Stimulated activated CD4-positive, alpha-beta T cell treated with anti-CD3 and anti-CD28 coated beads, TNF-alpha, amount 100 ng/mL, for 48 hours (primary cell): ENCODE measurements around the gene CHI3L1.

Experiments used
- DNase-seq, 3 donors: peaks; one replicate each; pipeline ENCODE4 v3.0.0-alpha.2; 2020; ENCODE audit warnings: low read depth in 3 of 3

Gene CHI3L1

DNA sequence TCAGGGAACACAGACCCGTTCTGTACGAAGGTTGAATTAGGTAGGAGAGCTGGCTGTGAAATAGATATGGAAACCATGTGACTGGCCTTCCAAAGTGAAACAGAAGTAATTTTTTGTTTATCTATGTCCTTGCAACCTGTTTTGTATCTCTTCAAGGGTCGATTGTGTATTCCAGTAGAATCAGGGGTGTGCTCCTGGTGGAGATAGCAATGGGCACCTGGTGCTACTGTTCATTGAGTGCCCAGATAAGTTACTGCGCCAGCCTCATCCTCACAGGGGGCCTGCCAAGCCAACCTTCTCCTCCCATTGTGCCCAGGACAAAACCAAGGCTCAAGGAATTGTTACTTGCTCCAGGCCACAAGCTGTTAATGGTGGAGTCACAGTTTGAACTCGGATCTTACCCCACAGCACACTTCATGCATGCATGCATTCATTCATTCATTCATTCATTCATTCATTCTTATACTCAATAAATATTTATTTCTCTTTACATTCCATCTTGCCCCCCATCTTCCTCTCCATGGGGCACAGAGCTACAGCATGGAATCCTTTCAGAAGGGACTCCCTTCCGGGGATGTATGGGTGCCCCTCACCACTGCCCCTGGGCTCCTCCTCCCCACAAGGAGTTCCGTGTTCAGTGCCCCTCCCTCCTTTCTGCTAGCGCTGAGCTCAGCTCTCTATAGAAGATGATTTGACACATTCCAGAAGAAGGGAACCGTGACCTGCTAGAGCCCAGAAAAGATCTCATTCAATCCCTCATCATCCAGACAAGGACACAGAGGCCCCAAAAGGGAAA, 34.9 kb downstream of the CHI3L1 start:
- no peak for DNase-seq

DNA sequence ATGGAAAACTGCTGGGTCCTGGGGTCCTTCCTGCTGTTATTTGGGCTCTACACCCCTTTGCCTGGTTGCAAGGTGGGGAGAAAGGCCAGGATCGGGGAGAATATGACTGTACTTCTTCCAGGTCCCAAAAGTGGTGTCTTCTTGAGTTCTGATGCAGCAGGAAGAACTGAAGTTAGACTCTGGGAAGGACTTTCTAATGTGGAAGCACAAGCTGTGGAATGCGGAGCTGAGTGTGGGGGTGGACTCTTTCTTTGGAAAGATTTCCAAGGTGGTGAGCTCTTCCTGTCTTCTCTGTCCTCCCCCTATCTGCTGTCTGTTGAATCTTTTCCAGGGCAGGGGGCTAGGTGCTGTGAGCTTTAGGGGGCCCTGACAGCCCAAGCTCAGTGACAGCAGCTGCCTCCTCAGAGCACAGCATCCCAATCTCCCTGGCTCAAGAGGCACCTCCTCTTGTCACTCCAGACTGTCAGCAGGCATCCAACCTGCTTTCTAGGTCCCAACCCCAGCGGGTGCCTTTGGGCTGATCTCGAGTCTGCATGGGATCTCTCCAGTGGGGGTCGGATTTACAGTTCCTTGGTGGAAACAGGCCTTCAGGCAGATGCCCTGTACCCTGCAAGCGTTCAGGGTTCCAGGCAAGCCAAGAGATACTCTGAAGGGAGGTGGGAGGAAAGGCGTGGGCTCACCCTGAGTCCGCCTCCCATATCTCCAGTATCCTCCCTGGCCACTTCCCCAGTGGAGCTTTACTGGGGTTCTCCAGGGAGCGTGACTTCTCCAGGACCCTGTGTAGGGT, 35.8 kb downstream of the CHI3L1 start:
- no peak for DNase-seq

DNA sequence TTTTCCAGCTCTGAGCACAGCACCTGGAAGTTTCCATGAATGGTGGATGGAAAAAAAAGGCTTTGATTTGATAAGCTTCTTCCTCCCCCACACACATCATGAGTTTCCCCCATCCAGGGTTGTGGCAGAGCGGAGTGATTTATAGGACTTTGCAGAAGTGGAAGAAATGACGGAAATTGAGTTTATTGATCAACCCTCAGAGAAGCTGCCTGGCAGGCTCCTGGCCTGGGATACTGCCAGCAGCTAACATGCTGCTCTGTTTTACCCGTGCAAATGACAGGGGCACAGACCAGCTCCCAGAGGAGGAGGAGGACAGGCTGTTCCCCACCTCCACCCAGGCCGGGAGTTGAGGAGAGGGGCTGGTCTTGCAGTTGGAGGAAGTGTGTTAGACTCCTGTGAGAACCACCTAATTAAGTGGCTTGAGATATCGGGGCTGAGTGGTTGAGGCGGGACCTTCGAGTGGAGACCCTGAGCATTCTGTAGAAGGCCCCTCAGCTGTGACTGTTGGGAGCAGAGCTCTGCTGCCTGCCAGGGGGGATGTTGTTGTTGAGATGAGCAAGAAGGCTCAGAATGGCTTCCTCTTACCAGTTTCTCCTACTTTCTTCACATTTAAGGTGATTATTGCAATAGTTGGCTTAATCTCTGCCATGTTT, 37.2 kb downstream of the CHI3L1 start:
- DNase-seq, result no peak

DNA sequence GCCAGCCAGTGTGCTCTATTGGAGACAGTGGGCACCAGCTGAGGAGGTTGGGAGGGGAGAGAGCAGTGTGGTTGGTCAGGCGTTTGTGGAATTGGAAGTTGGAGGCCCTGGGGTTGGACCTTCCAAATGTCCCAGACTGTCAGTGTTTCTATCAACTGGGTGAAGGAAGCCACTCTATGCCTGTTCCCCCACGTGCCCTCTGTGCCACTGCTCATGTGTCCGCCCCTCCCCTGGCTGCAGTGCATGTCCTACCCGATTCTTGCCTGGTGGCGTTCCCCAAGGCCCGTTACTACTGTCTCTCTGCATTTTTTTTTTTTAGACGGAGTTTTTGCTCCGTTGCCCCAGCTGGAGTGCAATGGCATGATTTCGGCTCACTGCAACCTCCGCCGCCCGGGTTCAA, 37.9 kb downstream of the CHI3L1 start:
- DNase-seq, result no peak

- DNase-seq, result no peak
These were observed 38.4 kb downstream of the CHI3L1 start for GRCh38 chr1:203148127-203148526.

- no peak for DNase-seq
These were observed 39.1 kb downstream of the CHI3L1 start for GRCh38 chr1:203147376-203147775.

GRCh38 chr1:203146537-203146936, 40.0 kb downstream of the CHI3L1 start:
- no peak for DNase-seq

- no peak for DNase-seq
These were observed 40.5 kb downstream of the CHI3L1 start for GRCh38 chr1:203146042-203146369.

DNA sequence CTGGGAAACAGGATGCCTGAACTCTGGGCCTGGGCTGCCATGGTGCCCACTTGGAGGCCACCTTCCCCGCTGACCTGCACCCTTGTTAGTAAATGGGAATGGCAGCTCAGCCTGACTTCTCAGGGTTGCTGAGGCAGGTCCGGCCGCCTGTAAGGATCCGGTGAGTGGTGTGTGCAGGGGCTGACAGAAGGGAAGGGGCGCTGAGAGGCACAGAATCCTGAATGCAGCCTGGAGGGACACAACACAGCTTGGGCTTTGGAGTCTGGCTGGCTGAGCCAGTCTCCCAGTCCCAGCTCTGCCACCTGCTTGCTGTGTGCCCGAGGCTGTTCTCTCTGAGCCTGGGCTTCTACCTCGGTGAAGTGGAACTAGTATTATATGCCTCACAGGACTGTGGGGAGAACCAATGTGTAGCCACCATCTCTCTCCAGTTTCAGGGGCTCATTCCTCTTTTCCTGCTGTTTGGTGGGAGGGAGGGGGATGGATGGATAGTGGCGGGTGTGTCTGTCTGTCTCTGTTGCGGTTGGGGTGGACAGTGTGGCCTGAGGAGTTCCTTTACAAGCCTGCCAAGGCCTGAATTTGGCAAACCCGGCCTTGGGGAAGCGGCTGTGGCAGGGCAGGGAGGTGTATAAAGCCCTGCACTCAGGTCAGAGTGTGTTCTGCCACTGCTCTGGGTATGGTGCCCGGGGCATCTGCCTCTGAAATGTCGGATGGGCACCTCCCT, 41.0 kb downstream of the CHI3L1 start:
- DNase-seq, result no peak

- no peak for DNase-seq
These were observed 41.8 kb downstream of the CHI3L1 start for GRCh38 chr1:203144661-203145060.

- no peak for DNase-seq
These were observed 42.9 kb downstream of the CHI3L1 start for GRCh38 chr1:203143641-203144040.

DNA sequence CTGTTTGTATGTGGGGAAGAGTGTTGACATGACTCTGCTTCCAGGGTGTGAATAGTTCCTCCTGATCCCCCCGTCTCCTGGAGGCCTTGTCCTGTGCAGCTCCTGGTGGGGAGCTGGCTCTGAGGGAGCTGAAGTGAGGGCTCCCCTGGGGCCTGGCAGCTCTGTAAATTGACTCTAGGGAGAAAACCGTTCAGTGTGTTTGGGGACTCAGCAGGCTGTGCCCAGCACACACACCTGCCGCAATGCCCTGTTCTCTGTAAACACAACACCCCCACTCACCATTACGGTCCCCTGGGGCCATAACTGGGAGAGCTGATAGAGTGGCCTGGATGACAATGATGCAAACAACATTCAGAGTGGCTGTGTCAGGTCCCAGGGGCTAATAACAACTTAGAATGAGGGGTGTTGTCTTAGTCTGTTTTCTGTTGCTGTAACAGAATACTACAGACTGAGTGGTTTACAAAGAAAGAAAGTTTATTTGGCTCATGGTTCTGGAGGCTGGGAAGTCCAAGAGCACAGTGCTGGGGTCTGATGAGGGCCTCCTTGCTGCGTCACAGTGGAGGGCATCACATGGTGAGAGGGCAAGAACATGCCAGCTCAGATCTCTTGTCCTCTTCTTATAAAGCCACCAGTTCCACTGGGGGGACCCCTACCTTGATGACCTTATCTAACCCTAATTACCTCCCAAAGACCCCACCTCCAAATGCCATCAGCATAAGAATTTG, 43.7 kb downstream of the CHI3L1 start:
- no peak for DNase-seq

GRCh38 chr1:203142124-203142523, 44.4 kb downstream of the CHI3L1 start:
- no peak for DNase-seq

GRCh38 chr1:203140743-203141520, 45.6 kb downstream of the CHI3L1 start:
- DNase-seq, result no peak

GRCh38 chr1:203139976-203140475, 46.5 kb downstream of the CHI3L1 start:
- DNase-seq, result no peak

DNA sequence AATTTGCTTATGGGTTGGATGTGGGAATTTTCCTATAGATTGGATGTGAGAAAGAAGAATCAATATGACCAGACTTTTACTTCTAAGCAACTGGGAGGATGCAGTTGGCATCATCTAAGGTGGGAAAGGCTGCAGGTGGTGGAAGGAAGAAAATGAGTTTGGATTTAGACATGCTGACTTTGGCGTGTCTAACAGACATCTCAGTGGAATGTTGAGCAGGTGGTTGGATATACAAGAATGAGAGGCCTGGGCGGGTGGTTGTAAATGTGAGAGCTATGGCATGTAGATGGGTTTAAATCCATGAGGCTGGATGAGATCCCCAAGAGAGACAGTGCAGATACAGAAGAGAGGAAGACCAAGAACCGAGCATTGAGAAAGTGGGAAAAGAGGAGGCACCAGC, 48.4 kb downstream of the CHI3L1 start:
- no peak for DNase-seq

- no peak for DNase-seq
These were observed 49.2 kb downstream of the CHI3L1 start for GRCh38 chr1:203137324-203137723.

DNA sequence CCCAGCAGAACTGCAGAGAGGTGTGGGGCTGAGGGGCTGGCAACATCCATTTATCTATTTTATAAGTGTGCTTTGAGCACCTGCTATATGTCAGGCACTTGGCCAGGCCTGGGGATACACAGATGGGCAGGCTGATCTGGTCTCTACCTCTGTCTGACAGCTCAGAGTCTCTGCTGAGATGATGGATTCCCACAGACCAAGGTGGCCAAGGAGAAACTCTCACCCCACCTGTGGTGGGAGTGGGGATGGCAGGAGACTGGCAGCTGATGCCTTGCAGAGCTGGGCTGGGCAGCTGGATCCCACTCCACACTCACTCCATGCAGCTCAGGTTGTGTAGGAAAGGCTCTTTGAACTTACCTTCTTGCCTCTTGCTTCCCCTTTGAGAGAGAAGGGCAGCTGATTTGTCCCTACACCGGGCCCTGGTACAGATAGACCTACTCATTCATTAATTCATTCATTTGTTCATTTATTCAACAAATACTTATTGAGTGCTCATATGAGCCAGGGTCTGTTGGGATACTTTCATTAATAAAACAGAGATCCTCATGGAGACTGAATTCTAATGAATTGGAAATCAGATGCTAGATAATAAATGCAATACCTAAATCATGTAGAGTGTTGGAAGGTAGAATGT, 50.0 kb downstream of the CHI3L1 start:
- DNase-seq, result no peak

DNA sequence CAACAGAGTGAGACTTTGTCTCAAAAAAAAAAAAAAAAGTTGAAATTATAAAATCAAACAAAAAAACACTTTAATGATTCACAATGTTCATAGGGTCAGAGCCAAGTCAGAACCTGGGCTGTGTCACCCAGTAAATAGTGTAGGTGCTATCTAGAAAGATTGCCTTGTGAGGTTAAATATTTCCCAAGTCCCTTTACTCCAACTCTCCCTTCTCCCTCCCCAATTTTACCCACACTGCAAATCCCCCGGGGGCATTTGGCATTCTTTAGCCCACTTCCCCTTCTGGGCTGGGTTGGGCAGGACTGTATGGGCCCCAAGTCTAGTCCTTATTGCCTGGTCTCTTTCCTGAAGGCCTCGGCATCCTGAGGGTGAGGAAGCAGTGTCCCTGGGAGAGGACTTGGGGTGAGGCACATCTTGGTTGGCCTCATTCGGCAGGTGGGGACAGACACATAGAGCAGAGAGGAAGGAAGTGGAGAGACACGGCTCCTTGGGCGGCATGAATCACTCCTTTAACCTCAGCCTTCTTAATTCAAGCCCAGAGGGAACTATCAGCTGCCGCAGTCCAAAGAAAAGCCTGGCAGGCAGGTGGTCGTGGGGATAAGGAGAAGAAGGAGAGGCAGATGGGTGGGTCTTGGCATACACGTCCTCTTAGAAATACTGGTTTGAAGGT, 50.7 kb downstream of the CHI3L1 start:
- no peak for DNase-seq
